ENCODE data around the gene FGF22. TPM values are rescaled to one million over a fixed set of nuclear protein-coding genes. Genes with fewer than 3 reads are reported as not detected.

Gene FGF22
- total and polyA plus RNA-seq, 2 of the 13 experiments (the other 11 are each of a cell fraction or from before 2014, with no cell fraction given), result 0.24 TPM; not detected in 1

DNA sequence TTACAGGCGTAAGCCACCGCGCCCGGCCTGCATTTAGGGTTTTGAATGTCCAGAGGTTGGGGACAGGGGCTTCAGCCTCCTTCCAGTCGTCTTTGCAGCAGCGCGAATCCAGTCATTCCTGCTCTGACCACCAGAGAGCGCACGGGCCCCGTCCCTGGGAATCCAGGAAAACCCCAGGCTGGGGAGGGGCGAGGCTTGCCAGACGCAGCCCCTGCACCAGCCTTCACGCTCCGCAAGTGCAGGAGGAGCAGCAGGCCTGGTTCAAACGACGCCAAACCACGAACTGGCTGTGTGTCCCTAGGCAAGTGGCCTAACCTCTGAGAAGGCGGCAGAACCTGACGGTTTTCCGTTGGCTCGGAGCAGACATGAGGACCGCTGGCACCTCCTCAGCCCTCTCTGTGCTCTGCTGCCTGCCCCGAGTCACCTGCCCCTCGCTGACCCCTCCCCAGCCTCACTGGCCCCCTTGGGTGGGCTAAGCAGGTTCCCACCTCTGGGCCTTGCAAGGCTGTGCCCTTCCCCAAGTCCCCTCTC lies 25.3 kb downstream of the FGF22 start (continued):
- TF ChIP-seq, protein P1, sequence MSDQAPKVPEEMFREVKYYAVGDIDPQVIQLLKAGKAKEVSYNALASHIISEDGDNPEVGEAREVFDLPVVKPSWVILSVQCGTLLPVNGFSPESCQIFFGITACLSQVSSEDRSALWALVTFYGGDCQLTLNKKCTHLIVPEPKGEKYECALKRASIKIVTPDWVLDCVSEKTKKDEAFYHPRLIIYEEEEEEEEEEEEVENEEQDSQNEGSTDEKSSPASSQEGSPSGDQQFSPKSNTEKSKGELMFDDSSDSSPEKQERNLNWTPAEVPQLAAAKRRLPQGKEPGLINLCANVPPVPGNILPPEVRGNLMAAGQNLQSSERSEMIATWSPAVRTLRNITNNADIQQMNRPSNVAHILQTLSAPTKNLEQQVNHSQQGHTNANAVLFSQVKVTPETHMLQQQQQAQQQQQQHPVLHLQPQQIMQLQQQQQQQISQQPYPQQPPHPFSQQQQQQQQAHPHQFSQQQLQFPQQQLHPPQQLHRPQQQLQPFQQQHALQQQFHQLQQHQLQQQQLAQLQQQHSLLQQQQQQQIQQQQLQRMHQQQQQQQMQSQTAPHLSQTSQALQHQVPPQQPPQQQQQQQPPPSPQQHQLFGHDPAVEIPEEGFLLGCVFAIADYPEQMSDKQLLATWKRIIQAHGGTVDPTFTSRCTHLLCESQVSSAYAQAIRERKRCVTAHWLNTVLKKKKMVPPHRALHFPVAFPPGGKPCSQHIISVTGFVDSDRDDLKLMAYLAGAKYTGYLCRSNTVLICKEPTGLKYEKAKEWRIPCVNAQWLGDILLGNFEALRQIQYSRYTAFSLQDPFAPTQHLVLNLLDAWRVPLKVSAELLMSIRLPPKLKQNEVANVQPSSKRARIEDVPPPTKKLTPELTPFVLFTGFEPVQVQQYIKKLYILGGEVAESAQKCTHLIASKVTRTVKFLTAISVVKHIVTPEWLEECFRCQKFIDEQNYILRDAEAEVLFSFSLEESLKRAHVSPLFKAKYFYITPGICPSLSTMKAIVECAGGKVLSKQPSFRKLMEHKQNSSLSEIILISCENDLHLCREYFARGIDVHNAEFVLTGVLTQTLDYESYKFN (CRISPR knock-in tag; conservative IDR thresholded peaks at IDR 0.05), result 0 out of 2 replicates have a peak, but pooled peaks have one; percentile 25
- TF ChIP-seq NR2F2 (IDR thresholded peaks at IDR 0.05; ENCODE audit: borderline replicate concordance, low read depth), result no peak
- no peak for TF ChIP-seq ZNF567 (CRISPR knock-in tag; IDR thresholded peaks at IDR 0.05; ENCODE audit: borderline replicate concordance)
- TF ChIP-seq, protein P2, sequence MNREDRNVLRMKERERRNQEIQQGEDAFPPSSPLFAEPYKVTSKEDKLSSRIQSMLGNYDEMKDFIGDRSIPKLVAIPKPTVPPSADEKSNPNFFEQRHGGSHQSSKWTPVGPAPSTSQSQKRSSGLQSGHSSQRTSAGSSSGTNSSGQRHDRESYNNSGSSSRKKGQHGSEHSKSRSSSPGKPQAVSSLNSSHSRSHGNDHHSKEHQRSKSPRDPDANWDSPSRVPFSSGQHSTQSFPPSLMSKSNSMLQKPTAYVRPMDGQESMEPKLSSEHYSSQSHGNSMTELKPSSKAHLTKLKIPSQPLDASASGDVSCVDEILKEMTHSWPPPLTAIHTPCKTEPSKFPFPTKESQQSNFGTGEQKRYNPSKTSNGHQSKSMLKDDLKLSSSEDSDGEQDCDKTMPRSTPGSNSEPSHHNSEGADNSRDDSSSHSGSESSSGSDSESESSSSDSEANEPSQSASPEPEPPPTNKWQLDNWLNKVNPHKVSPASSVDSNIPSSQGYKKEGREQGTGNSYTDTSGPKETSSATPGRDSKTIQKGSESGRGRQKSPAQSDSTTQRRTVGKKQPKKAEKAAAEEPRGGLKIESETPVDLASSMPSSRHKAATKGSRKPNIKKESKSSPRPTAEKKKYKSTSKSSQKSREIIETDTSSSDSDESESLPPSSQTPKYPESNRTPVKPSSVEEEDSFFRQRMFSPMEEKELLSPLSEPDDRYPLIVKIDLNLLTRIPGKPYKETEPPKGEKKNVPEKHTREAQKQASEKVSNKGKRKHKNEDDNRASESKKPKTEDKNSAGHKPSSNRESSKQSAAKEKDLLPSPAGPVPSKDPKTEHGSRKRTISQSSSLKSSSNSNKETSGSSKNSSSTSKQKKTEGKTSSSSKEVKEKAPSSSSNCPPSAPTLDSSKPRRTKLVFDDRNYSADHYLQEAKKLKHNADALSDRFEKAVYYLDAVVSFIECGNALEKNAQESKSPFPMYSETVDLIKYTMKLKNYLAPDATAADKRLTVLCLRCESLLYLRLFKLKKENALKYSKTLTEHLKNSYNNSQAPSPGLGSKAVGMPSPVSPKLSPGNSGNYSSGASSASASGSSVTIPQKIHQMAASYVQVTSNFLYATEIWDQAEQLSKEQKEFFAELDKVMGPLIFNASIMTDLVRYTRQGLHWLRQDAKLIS (CRISPR knock-in tag; IDR thresholded peaks at IDR 0.05), result no peak
- no peak for TF ChIP-seq ZNF230 (CRISPR knock-in tag; IDR thresholded peaks at IDR 0.05)
- TF ChIP-seq, protein P3, sequence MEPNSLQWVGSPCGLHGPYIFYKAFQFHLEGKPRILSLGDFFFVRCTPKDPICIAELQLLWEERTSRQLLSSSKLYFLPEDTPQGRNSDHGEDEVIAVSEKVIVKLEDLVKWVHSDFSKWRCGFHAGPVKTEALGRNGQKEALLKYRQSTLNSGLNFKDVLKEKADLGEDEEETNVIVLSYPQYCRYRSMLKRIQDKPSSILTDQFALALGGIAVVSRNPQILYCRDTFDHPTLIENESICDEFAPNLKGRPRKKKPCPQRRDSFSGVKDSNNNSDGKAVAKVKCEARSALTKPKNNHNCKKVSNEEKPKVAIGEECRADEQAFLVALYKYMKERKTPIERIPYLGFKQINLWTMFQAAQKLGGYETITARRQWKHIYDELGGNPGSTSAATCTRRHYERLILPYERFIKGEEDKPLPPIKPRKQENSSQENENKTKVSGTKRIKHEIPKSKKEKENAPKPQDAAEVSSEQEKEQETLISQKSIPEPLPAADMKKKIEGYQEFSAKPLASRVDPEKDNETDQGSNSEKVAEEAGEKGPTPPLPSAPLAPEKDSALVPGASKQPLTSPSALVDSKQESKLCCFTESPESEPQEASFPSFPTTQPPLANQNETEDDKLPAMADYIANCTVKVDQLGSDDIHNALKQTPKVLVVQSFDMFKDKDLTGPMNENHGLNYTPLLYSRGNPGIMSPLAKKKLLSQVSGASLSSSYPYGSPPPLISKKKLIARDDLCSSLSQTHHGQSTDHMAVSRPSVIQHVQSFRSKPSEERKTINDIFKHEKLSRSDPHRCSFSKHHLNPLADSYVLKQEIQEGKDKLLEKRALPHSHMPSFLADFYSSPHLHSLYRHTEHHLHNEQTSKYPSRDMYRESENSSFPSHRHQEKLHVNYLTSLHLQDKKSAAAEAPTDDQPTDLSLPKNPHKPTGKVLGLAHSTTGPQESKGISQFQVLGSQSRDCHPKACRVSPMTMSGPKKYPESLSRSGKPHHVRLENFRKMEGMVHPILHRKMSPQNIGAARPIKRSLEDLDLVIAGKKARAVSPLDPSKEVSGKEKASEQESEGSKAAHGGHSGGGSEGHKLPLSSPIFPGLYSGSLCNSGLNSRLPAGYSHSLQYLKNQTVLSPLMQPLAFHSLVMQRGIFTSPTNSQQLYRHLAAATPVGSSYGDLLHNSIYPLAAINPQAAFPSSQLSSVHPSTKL (CRISPR knock-in tag; IDR thresholded peaks at IDR 0.05), result peak; percentile 32; the same call in 1 of the 2 replicates
- TF ChIP-seq ARNTL (CRISPR knock-in tag; IDR thresholded peaks at IDR 0.05), result no peak
- TF ChIP-seq ZZZ3 (CRISPR knock-in tag; IDR thresholded peaks at IDR 0.05; ENCODE audit: borderline replicate concordance), result no peak
- TF ChIP-seq, protein P4, sequence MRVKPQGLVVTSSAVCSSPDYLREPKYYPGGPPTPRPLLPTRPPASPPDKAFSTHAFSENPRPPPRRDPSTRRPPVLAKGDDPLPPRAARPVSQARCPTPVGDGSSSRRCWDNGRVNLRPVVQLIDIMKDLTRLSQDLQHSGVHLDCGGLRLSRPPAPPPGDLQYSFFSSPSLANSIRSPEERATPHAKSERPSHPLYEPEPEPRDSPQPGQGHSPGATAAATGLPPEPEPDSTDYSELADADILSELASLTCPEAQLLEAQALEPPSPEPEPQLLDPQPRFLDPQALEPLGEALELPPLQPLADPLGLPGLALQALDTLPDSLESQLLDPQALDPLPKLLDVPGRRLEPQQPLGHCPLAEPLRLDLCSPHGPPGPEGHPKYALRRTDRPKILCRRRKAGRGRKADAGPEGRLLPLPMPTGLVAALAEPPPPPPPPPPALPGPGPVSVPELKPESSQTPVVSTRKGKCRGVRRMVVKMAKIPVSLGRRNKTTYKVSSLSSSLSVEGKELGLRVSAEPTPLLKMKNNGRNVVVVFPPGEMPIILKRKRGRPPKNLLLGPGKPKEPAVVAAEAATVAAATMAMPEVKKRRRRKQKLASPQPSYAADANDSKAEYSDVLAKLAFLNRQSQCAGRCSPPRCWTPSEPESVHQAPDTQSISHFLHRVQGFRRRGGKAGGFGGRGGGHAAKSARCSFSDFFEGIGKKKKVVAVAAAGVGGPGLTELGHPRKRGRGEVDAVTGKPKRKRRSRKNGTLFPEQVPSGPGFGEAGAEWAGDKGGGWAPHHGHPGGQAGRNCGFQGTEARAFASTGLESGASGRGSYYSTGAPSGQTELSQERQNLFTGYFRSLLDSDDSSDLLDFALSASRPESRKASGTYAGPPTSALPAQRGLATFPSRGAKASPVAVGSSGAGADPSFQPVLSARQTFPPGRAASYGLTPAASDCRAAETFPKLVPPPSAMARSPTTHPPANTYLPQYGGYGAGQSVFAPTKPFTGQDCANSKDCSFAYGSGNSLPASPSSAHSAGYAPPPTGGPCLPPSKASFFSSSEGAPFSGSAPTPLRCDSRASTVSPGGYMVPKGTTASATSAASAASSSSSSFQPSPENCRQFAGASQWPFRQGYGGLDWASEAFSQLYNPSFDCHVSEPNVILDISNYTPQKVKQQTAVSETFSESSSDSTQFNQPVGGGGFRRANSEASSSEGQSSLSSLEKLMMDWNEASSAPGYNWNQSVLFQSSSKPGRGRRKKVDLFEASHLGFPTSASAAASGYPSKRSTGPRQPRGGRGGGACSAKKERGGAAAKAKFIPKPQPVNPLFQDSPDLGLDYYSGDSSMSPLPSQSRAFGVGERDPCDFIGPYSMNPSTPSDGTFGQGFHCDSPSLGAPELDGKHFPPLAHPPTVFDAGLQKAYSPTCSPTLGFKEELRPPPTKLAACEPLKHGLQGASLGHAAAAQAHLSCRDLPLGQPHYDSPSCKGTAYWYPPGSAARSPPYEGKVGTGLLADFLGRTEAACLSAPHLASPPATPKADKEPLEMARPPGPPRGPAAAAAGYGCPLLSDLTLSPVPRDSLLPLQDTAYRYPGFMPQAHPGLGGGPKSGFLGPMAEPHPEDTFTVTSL (CRISPR knock-in tag; IDR thresholded peaks at IDR 0.05; ENCODE audit: borderline replicate concordance), result no peak
- TF ChIP-seq HDAC1 (CRISPR knock-in tag; IDR thresholded peaks at IDR 0.05), result no peak; the same call in 1 of the 2 replicates
- no peak for TF ChIP-seq ZBTB1 (CRISPR knock-in tag; IDR thresholded peaks at IDR 0.05; ENCODE audit: borderline replicate concordance)
